Body of pancreas (tissue), 4 donors: ENCODE measurements around the gene KLHL6. TPM values are rescaled to one million over a fixed set of nuclear protein-coding genes. Genes with fewer than 3 reads are reported as not detected.
"Not testable (repeated sequence)": the region's sequence is repeated elsewhere in the genome, so short reads cannot be mapped to it uniquely, and the experiment has no call there.

Source experiments
- ATAC-seq: fragments of 150-250 bp; one replicate; pipeline ENCODE4 v1.9.1; 2016
- DNase-seq, 4 donors: peaks; one replicate each; pipeline ENCODE4 v3.0.0-alpha.2; 2019
- H3K27ac ChIP-seq, 4 donors: fragments of 200-600 bp; sonication (generic); 1 replicate in 3 of 4; 2 replicates in 1 of 4; pipeline versions ENCODE4 v1.5.1 to v1.6.1; 2016 to 2019; ENCODE audit warnings: mild to moderate bottlenecking in 1 of 4, mixed read lengths in 1 of 4, moderate library complexity in 1 of 4
- H3K27me3 ChIP-seq, 2 donors: fragments of 200-600 bp; sonication (generic); one replicate each; pipeline ENCODE4 v1.6.0; 2016; ENCODE audit warnings: mild to moderate bottlenecking in 1 of 2
- H3K36me3 ChIP-seq, 2 donors: fragments of 200-600 bp; sonication (generic); replicated peaks in 1 of 2; 2 replicates each; pipeline ENCODE4 v1.5.1; 2016; ENCODE audit warnings: low read depth in 2 of 2; ENCODE audit not compliant: insufficient read depth in 1 of 2
- H3K4me1 ChIP-seq: fragments of 200-600 bp; sonication (generic); one replicate; pipeline ENCODE4 v1.6.0; 2016
- H3K4me3 ChIP-seq, 2 donors: fragments of 200-600 bp; sonication (generic); 1 replicate in 1 of 2; 2 replicates in 1 of 2; pipeline ENCODE4 v1.5.1; 2016 to 2019
- H3K9me3 ChIP-seq, 3 donors: fragments of 200-600 bp; sonication (generic); 1 replicate in 2 of 3; 2 replicates in 1 of 3; pipeline ENCODE4 v1.5.1; 2016
- POLR2A ChIP-seq, 3 donors: fragments of 450-650 bp; IDR thresholded peaks; one replicate each; pipeline ENCODE4 v1.6.1; 2016; ENCODE audit warnings: antibody characterized with exemption in 3 of 3, mild to moderate bottlenecking in 2 of 3
- WGBS, 2 donors: methylation state at CpG; one replicate each; pipeline ENCODE4 v1.1.5; 2017; 5-methylcytosine and 5-hydroxymethylcytosine counted together
- intact Hi-C: fragments of 100-400 bp; cut with DNase I; formaldehyde crosslinking; loops from one replicate; pipeline ENCODE4 v1.15.1; 2023
- total RNA-seq, 2 donors: library from RNA; depleted of rRNA; stranded (reverse); fragments of >200 nt; gene quantifications; one replicate each; pipeline ENCODE4 v1.1.0, GENCODE V29; 2016
- TF ChIP-seq, protein P1 (sequence below), 7 experiments: fragments of 450-650 bp in 4 of 7; fragments of 200-600 bp in 3 of 7; sonication (generic) in 3 of 7; IDR thresholded peaks; one replicate each; pipeline ENCODE4 v1.5.1; 2016 to 2019; ENCODE audit warnings: antibody characterized with exemption in 7 of 7

The KLHL6 gene
- total RNA-seq, 2 donors from 2014 or later: 1.6 TPM

DNA sequence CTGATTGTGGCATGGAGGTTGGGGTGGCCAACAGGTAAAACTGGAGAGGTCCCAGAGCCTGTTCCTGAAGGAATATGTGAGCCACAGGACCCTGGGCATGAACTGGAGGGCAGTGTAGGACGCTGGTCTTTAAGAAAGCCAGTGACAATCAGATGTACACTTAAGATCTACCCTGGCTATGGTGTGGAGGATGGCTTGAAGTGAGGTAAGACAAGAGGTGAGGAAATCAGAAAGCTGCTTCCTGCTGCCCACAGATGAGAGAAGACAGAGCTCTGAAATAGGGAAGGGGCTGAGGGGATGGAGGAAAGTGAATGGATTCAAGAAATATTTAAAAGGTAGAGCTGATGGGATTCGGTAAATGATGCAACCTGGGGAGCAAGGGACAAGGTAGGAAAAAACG is 22.7 kb upstream of the KLHL6 start:
- Histone ChIP-seq H3K4me1 (peaks cover 8% of the 10 kb centered on the region), H3K9me3 (no peaks in the 10 kb centered on the region), H3K27ac (no peak overlapping the region), H3K4me3 (no peak overlapping the region), H3K36me3 (no peaks in the 10 kb centered on the region), H3K27me3 (no peaks in the 10 kb centered on the region)
- 52 to 59% methylated on average over 3 of the region's 3 CpGs for WGBS, 2 donors
- ATAC-seq: no peak
- no peak for DNase-seq
- intact Hi-C loops: no loop called here
- TF ChIP-seq, protein P1, sequence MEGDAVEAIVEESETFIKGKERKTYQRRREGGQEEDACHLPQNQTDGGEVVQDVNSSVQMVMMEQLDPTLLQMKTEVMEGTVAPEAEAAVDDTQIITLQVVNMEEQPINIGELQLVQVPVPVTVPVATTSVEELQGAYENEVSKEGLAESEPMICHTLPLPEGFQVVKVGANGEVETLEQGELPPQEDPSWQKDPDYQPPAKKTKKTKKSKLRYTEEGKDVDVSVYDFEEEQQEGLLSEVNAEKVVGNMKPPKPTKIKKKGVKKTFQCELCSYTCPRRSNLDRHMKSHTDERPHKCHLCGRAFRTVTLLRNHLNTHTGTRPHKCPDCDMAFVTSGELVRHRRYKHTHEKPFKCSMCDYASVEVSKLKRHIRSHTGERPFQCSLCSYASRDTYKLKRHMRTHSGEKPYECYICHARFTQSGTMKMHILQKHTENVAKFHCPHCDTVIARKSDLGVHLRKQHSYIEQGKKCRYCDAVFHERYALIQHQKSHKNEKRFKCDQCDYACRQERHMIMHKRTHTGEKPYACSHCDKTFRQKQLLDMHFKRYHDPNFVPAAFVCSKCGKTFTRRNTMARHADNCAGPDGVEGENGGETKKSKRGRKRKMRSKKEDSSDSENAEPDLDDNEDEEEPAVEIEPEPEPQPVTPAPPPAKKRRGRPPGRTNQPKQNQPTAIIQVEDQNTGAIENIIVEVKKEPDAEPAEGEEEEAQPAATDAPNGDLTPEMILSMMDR (IDR thresholded peaks at IDR 0.05): no peak
- no peak for TF ChIP-seq POLR2A (IDR thresholded peaks at IDR 0.05)

DNA sequence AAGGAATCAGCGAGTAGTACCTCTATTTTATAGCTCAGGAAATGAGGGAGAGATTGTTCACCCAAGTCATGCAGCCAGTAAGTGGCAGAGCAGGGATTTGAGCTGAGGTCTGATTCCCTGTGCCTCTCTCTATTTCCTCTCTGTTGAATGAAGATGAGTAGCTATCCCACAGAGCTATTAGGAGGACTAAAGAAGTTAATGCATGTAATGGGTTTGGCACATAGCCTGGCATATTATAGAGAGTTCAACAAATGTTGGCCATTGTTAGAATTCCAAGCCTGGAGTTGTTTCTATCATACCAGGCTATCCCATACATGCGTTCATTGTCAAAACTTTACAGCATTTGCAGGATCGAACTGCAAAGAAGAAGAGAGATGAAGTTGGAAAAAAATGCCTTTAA is 21.8 kb upstream of the KLHL6 start:
- no peak overlapping the region for H3K27ac ChIP-seq
- 73 to 78% methylated on average over 3 of the region's 3 CpGs for WGBS, 2 donors
- H3K4me3 ChIP-seq: no peak overlapping the region
- H3K9me3 ChIP-seq: no peaks in the 10 kb centered on the region
- DNase-seq: no peak
- no peak for ATAC-seq
- intact Hi-C loops: no loop called here
- H3K4me1 ChIP-seq: peaks cover 8% of the 10 kb centered on the region
- no peaks in the 10 kb centered on the region for H3K36me3 ChIP-seq
- TF ChIP-seq POLR2A (IDR thresholded peaks at IDR 0.05): no peak
- TF ChIP-seq, protein P1 (IDR thresholded peaks at IDR 0.05): no peak
- no peaks in the 10 kb centered on the region for H3K27me3 ChIP-seq

DNA sequence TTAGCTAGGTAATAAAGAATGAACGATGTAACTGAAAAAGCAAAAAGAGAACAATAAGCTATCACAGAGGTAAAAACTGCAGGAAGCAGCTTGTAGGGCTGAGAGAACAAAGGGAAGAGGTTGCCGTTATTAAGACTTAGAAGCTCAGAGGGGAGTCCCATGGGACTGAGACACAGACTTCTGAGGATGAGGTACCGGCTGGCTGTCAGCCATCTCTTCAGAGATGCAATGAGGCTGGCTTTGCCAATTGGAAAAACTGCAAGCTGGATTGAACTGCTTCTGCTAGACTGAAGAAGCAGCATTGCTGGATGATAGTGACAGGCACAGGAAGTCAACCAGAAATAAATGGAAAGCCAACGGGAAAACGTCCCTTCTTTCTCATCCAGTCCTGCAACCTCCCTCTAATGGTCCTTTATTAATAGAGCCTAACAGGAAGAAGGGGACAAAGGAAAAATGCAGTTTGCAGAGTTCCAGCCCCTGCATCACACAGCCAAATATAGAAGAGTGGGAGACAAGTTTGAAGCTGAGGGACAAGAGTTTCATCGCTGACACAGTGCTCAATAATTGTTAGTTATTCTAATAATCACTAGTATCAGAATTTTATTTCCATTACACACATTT is 21.1 kb upstream of the KLHL6 start:
- Histone ChIP-seq H3K27me3 (no peaks in the 10 kb centered on the region), H3K36me3 (no peaks in the 10 kb centered on the region), H3K27ac (no peak overlapping the region), H3K4me3 (no peak overlapping the region), H3K4me1 (peaks cover 8% of the 10 kb centered on the region), H3K9me3 (no peaks in the 10 kb centered on the region)
- TF ChIP-seq, protein P1 (IDR thresholded peaks at IDR 0.05): no peak
- no peak for TF ChIP-seq POLR2A (IDR thresholded peaks at IDR 0.05)
- no peak for DNase-seq
- 32 to 47% methylated on average over 6 of the region's 6 CpGs for WGBS, 2 donors
- intact Hi-C loops: no loop called here
- no peak for ATAC-seq

DNA sequence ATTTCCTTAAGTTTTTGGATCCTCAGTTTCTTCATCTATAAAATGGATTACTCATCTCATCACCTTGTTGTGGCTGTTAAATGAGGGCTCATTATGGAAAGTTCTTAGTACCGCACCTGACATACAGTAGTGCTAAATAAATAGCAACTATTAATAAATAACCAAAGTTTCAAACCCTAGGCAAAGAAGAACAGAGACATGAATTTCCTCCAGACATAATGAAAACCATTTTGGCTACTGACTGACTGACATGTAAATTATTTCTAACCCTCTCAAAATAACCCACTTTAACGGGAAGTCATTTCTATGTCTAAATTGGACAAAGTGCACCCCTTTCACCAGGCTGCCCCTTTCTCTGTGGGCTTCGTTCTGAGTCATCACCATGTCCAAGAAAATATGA is 17.4 kb upstream of the KLHL6 start:
- intact Hi-C loops: no loop called here
- Histone ChIP-seq H3K36me3 (no peaks in the 10 kb centered on the region), H3K27me3 (no peaks in the 10 kb centered on the region), H3K9me3 (no peaks in the 10 kb centered on the region), H3K4me3 (no peak overlapping the region), H3K4me1 (no peaks in the 10 kb centered on the region), H3K27ac (no peak overlapping the region)
- 84% methylated on average over 3 of the region's 3 CpGs for WGBS, 2 donors
- DNase-seq (no peak), ATAC-seq (no peak)
- TF ChIP-seq, protein P1 (IDR thresholded peaks at IDR 0.05): no peak
- TF ChIP-seq POLR2A (IDR thresholded peaks at IDR 0.05): no peak

DNA sequence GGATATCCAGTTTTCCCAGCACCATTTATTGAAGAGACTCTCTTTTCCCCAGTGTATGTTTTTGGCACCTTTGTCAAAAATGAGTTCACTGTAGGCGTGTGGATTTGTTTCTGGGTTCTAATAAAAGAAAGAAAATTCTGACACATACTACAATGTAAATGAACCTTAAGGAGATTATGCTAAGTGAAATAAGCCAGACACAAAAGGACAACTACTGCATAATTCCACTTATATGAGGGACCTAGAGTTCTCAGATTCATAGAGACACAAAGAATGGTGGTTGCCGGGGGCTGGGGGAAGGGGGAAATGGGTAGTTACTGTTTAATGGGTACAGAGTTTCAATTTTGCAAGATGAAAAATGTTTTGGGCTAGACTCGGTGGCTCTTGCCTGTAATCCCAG is 14.7 kb upstream of the KLHL6 start:
- ATAC-seq, H3K4me1 ChIP-seq, H3K27me3 ChIP-seq, H3K36me3 ChIP-seq, intact Hi-C loops, H3K9me3 ChIP-seq, H3K27ac ChIP-seq, DNase-seq, H3K4me3 ChIP-seq: not testable (repeated sequence)
- 73 to 79% methylated on average over 3 of the region's 3 CpGs for WGBS, 2 donors
